ENCODE measurements around the gene SLC39A3.

Gene SLC39A3

GRCh38 chr19:2701361-2702169, 38.3 kb downstream of the SLC39A3 start:
- DNase-seq, result no peak

DNA sequence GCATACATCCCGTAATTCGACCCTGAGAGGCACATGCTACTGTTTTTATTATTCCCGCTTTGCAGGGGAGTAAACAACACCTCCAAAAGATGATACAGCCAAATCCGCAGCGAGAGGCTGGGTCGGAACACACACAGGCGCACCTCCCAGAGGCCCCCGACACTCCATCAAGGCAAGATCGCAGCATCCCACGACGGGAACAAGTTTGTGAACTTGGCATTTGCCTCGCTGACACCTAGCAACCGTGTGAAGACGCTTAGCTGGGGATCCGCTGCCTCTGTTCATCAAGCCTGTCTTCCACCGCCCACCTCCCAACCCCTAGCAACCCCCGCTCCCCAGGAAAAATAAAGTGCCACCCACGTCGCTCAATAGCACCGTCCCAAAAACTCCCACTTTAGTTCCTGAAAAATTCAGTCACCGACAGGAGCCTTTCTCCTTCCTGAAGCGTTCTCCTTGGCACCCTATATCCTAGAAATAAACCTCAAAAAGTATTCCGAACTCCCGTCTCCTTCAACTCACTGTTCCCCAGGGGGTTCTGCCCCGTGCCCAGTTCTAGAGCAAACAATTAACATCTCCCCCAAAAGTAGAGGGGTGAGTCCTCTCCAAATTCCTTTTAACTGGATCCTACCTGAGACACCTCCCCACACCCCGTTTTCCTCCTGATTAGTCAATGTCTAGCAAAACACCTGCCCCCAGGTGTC, 39.0 kb downstream of the SLC39A3 start:
- DNase-seq, result no peak

DNA sequence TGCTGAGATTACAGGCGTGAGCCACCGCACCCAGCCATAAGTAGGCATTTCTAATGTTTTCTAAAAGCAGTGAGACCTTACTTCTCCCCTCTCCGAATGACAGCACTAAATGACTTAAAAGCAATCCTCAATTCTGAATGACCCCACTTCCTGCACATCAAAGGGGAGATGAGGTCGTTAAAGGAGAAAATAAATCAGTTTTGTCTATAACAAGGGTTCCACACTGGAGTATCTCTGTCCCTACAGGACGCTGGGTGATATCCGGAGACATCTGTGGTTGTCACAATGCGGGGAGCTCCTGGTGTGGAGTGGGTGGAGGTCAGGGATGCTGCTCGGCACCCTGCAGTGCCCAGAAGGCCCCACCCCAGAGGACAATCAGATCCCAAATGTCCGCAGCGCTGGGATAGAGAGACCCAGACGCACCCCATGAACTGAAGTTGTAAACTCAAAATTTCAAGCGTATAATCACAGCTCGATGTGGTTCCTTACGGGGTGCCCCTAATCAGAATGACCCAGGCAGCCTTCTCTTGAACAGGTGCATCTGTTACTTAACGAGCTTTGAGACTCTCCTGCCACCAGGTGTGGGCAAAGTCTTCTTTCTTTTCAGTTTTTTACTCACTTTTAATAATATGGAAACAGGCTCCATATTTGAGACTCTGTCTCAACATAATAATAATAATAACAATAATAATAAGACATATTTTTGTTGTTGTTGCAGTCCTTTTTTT, 40.2 kb downstream of the SLC39A3 start:
- no peak for DNase-seq

- DNase-seq, result no peak
Observed at GRCh38 chr19:2694196-2694595, 45.6 kb downstream of the SLC39A3 start.

DNA sequence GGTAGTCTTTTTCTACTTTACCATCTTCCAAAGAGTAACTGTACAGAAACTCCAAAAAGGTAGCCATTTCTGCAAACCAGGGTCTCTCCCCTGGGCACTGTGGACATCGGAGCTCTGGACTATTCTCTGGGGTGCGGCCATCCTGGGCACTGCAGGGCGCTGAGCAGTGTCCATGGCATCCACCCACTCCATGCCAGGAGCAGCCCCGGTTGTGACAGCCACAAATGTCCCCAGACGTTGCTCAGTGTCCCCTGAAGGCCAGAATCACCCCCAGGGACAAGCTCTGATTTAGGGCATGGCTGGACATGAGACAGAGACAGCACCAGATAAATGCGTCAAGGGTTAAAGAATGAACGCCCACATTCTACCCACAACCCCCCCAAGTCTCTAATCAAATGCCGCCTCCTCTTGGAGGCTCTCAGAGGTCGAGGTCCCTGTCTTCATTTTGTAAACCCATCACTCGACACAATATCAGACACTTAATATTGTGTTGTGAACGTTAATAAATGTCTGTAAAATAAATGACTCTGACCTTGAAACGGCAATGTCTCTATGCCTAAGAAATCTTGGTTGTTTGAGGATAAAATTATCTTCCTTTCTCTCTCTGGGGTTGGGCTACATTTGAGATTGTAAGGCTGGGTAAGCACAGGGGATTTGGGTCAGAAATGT, 46.2 kb downstream of the SLC39A3 start:
- DNase-seq, result no peak

DNA sequence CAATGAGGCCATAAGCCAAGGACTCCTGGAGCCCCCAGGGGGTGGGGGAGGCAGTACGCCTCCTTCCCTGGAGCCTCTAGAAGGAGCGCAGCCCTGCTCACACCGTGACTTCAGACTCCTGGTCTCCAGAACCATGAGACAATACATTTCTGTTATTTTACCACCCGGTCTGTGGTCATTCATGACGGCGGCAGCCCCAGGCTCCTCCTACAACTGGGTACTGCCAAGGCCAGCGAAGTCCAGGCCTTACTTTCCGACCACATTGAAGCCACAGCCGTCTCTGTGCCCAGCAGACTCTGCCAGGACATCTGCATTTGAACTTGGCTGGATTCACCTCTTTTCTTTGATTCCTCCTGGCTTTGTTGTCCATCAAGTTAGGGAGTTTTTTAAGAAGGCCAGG, 47.9 kb downstream of the SLC39A3 start:
- DNase-seq, result no peak

- no peak for DNase-seq
Observed at GRCh38 chr19:2690856-2691255, 49.0 kb downstream of the SLC39A3 start.

DNA sequence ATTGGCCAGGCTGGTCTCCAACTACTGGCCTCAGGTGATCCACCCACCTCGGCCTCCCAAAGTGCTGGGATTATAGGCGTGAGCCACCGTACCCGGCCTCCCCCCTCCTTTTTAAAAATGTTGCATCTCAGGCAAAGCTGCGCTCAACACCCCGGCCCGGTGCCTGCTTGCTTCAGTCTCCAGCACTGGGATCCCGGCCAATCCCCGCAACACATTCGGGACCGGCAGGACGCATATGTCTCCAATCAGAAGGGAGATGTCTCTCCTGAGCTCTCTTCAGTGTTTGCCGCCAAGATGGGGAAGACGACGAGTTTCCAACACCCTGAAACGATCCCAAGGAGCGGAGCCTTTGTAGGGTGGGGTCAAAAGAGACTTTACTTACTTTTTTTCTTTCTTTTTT, 53.5 kb downstream of the SLC39A3 start:
- DNase-seq, result no peak

- DNase-seq, result no peak
Observed at GRCh38 chr19:2685204-2685704, 54.6 kb downstream of the SLC39A3 start.

DNA sequence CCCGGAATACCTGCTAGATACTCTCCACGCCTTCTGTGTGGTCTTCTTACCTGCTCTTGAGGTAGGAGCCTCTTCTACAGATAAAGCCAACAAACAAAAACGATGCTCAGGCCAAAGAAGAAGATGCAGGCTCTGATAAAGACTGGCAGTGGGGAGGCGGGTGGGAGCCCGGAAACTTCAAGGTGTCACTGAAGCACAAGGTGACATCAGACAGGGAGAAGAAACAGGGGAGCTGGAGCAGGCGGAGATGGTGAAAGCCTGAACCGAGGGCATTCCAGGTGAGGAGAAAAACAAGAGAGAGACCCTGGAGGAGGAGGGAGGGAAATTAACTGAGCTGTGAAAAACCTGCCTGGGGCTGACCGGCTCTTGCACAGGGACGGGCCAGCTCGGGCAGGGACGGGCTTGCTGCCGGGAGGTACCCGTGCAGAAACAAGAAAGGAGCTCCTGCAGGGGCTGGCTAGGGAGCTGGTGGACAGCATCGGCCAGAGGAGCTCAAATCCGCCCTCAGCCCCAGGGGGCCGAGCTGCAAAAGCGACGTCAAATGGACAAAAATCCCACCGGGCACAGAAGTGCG, 56.3 kb downstream of the SLC39A3 start:
- no peak for DNase-seq
